Fibroblast of villous mesenchyme (primary cell): ENCODE data around the gene PEDS1. TPM values are rescaled to one million over a fixed set of nuclear protein-coding genes. Genes with fewer than 3 reads are reported as not detected.
"Not testable (repeated sequence)": the region's sequence is repeated elsewhere in the genome, so short reads cannot be mapped to it uniquely, and the experiment has no call there.

ENCODE experiments used
- DNase-seq: peaks from one replicate; pipeline ENCODE4 v3.0.0-alpha.2; 2010; ENCODE audit warnings: low read depth
- H3K4me3 ChIP-seq: 2 replicates; pipeline ENCODE4 v1.5.1; 2011; ENCODE audit warnings: low read depth, mild to moderate bottlenecking, low read length
- total RNA-seq: library from RNA; depleted of rRNA; stranded (reverse); fragments of >200 nt; gene quantifications from 2 replicates; pipeline ENCODE4 v1.2.3, GENCODE V29; 2012
- TF ChIP-seq, protein P1 (sequence below): IDR thresholded peaks from 2 replicates; pipeline ENCODE4 v1.5.1; 2012; ENCODE audit warnings: low read depth, mild to moderate bottlenecking, low read length; ENCODE audit not compliant: insufficient read depth

PEDS1 gene
- total RNA-seq, 1 donor: 25.9 TPM

DNA sequence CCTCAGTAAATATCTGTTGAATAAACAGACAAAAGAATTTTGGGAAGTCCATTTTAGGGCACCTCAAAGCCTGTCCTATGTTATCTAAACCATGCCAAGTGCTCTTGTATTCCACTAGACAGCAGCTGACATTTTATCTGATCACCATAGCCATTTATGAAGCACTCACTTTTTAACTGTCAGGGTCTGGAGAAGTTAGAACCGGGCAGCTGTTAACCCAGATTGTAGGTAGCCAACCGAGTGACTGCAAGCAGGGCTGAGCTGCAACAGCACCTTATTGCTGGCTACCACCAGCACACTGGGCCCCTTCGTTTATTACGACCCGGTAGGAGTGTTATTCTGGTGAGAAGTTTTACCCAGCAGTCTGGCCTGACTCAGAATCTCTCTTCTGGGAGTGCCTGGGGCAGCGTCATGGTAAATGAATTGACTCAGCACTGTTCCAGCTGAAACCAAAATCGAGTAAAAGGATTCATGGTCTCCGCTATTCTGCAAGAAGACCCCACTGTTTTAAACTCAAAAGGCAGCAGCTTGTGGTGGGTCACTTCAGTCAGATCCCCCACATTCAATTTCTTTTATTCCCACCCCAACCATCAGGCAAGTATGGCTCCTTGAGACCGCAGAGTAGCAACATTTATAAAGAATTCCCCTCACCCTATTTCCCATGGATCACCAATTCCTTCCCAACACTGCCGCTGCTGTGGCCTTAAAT lies 42.2 kb downstream of the PEDS1 start:
- TF ChIP-seq, protein P1, sequence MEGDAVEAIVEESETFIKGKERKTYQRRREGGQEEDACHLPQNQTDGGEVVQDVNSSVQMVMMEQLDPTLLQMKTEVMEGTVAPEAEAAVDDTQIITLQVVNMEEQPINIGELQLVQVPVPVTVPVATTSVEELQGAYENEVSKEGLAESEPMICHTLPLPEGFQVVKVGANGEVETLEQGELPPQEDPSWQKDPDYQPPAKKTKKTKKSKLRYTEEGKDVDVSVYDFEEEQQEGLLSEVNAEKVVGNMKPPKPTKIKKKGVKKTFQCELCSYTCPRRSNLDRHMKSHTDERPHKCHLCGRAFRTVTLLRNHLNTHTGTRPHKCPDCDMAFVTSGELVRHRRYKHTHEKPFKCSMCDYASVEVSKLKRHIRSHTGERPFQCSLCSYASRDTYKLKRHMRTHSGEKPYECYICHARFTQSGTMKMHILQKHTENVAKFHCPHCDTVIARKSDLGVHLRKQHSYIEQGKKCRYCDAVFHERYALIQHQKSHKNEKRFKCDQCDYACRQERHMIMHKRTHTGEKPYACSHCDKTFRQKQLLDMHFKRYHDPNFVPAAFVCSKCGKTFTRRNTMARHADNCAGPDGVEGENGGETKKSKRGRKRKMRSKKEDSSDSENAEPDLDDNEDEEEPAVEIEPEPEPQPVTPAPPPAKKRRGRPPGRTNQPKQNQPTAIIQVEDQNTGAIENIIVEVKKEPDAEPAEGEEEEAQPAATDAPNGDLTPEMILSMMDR: no peak
- peak; percentile 67 for DNase-seq
- H3K4me3 ChIP-seq: peak overlapping the region; percentile 85

DNA sequence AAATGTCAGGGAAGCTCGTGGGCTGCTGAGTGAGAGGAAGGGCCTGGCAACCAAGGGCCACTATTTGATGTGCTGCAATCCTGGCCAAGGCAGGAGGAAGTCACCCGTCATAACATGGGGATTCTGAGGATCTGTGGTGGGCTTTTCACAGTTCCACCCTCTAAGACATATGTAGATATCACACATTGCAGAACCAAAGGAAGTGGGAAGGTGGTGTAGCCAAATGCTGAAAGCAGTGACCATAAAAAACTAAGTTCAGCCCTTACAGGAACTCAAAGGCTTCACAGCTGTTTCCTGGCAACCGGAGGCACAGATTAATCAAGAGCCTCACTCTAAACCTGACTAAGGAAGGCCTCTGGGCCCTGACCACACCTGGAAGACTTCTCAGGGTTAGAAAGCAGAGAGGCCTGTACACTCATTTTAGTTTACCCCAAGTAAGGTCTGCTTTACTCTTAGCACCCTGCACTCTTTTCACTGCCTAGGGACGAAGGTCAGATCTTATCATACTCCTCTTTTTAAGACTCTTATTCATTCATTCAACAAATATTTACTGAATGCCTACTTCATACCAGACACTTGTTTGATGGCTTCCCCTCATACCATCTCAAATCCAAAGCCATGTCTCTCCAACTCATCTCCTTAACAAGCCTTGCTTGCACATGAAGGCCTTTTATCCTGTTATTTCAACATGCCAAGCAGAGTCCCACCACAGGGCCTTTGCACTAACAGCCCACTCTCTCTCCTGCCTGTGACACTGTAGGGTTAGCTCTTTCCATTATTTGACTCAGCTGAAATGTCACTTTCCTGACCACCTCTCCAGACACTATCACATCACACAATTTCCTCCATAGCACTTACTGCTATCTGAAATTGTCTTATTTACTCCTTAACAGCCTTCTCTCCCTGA lies 43.1 kb downstream of the PEDS1 start:
- DNase-seq: peak; percentile 68
- TF ChIP-seq, protein P1: no peak
- peak overlapping the region; percentile 85 for H3K4me3 ChIP-seq

- TF ChIP-seq, protein P1: no peak
- H3K4me3 ChIP-seq: no peak overlapping the region
- no peak for DNase-seq
Measured at GRCh38 chr20:50108556-50109235, 44.8 kb downstream of the PEDS1 start.

GRCh38 chr20:50107796-50108331 lies 45.7 kb downstream of the PEDS1 start:
- TF ChIP-seq, protein P1: no peak
- H3K4me3 ChIP-seq: no peak overlapping the region
- no peak for DNase-seq

- no peak overlapping the region for H3K4me3 ChIP-seq
- no peak for DNase-seq
- TF ChIP-seq, protein P1: no peak
Measured at GRCh38 chr20:50107086-50107660, 46.4 kb downstream of the PEDS1 start.

DNA sequence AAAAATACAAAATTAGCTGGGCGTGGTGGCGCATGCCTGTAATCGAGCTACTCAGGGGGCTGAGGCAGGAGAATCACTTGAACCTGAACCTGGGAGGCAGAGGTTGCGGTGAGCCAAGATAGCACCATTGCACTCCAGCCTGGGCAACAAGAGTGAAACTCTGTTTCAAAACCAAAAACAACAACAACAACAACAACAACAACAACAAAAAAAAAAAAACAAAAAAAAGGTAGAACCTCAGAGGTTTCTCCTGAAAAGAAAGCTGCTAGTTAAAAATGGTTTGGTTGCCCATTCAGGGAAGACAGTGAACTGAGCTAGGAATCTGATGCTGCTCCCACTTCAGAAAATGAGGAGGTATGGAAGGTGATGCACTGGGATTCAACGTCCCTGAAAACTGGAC lies 46.9 kb downstream of the PEDS1 start:
- not testable (repeated sequence) for H3K4me3 ChIP-seq, DNase-seq

Other genes starting within 250 kb of the PEDS1 start
- gene SPATA2, start 238.2 kb downstream of the PEDS1 start, total RNA-seq: 2.6 and 3.9 TPM in 2 replicates
- gene RNF114, start 217.3 kb downstream of the PEDS1 start, total RNA-seq: 44.1 and 57.0 TPM in 2 replicates
- gene SNAI1, start 170.7 kb downstream of the PEDS1 start, total RNA-seq: 1.3 TPM in 2 replicates
- 88.1 and 90.2 TPM in 2 replicates for gene UBE2V1, start 40.6 kb downstream of the PEDS1 start, total RNA-seq
- 70.4 and 71.5 TPM in 2 replicates for gene CEBPB, start 37.1 kb upstream of the PEDS1 start, total RNA-seq